SJCRH30 (cell line): ENCODE results near the gene ZNF700. TPM values are rescaled to one million over a fixed set of nuclear protein-coding genes. Genes with fewer than 3 reads are reported as not detected.
"Not testable (repeated sequence)": the region's sequence is repeated elsewhere in the genome, so short reads cannot be mapped to it uniquely, and the experiment has no call there.

ENCODE experiments used
- DNase-seq, 2 experiments: peaks; one replicate each; pipeline ENCODE4 v3.0.0-alpha.2; 2015 to 2020
- H3K27ac ChIP-seq: fragments of 250-450 bp; sonication (Bioruptor Pico); 2 replicates; pipeline ENCODE4 v1.5.1; 2020; ENCODE audit warnings: mild to moderate bottlenecking, moderate library complexity
- H3K27me3 ChIP-seq: fragments of 250-450 bp; sonication (Bioruptor Pico); 2 replicates; pipeline ENCODE4 v1.5.1; 2020; ENCODE audit warnings: mild to moderate bottlenecking, moderate library complexity
- H3K36me3 ChIP-seq: fragments of 250-450 bp; sonication (Bioruptor Pico); 2 replicates; pipeline ENCODE4 v1.5.1; 2020; ENCODE audit warnings: mild to moderate bottlenecking, moderate library complexity
- H3K4me1 ChIP-seq: fragments of 250-450 bp; sonication (Bioruptor Pico); 2 replicates; pipeline ENCODE4 v1.5.1; 2020; ENCODE audit warnings: mild to moderate bottlenecking, moderate library complexity
- H3K4me3 ChIP-seq: fragments of 250-450 bp; sonication (Bioruptor Pico); 2 replicates; pipeline ENCODE4 v1.5.1; 2020; ENCODE audit warnings: mild to moderate bottlenecking, moderate library complexity
- H3K9me3 ChIP-seq: fragments of 250-450 bp; sonication (Bioruptor Pico); replicated peaks from 2 replicates; pipeline ENCODE4 v1.5.1; 2020; ENCODE audit warnings: mild to moderate bottlenecking, moderate library complexity
- total RNA-seq: library from RNA; depleted of rRNA; stranded (reverse); fragments of >200 nt; shearing (Covaris generic); gene quantifications from 2 replicates; pipeline ENCODE4 v1.2.3, GENCODE V29; 2014; rRNA removed

Gene ZNF700
- 16.2 and 19.6 TPM in 2 replicates for total RNA-seq

DNA sequence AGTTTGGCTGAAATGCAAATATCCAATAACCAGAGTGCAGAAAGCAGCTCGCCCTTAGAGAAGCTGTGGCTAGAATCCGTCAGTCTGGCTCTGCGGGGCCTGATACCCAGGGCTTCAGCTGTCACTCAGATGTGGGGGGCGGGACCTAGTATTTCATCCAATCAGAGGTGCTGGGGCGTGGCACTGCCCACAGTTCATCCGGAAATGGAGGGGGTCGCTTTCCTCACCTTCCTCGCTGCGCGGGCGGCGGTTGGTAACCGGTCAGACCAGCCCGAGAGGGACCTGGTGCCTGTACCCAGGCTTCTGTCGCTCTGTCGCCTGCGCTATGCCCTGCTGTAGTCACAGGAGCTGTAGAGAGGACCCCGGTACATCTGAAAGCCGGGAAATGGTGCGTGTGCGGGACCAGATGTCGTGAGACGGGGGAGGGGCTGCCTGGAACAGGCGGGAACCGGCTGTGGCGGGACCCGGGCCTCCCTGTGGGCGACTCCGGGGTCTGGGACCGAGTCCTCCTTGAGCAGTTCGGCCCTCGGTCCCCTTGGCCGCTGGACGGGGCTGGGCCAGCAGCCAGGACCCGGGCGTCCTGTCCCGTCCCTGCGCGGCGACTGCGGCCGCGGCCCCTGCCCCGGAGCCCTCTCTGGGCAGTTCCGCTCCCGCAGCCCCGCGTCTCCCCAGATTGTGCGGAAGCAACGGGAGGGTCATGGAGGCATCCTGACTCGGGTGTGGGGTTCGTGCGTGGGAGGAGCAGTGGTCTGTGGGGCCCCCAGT, at the start of gene ZNF700:
ZNF700 (plus strand) TSS at position 222 of the 765 bp plus-strand sequence; CDS start at position 326, 104 bp downstream.
- Histone ChIP-seq H3K4me3 (peak within 1 kb of the TSS; percentile 77), H3K36me3 (peaks cover 2% of the 10 kb centered on the region; the same call in 1 of the 2 replicates), H3K27ac (peak within 1 kb of the TSS; percentile 76), H3K27me3 (no peaks in the 10 kb centered on the region), H3K9me3 (0 out of 2 replicates have a peak, but pooled peaks cover 5% of the 10 kb centered on the region), H3K4me1 (no peaks in the 10 kb centered on the region)
- peak; percentile 97 to 99 for DNase-seq

DNA sequence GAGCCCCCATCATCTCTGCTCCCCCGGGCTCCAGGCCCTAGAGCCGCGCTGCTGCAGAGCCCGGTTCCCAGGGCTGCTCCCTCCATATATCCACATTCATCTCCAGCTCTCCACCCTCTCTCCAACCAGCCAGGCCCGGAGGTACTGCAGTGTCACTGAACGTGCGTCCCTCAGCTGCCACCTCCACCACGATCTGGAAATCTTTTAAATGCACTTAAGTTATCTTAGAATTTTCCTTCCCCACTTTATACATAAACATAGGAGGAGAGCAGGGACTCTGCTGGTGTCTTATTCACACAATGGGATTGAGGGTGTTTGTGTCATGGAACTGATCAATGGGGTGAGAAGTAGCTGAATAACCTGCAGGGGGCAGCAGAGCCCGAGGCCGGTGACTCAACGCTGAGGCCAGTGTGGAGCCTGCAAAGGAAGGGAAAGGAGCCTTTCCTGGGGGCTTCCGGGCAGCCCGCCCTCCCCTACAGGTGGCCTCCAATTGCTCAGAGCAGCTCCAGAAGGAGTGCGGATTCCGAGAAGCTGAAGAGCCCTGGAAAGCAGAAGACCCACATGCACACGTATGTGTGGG, 45.1 kb upstream of the ZNF700 start:
- H3K27ac ChIP-seq, H3K4me1 ChIP-seq, H3K4me3 ChIP-seq, H3K36me3 ChIP-seq, H3K27me3 ChIP-seq, H3K9me3 ChIP-seq: not testable (repeated sequence)
- peak; percentile 53 to 78 for DNase-seq

DNA sequence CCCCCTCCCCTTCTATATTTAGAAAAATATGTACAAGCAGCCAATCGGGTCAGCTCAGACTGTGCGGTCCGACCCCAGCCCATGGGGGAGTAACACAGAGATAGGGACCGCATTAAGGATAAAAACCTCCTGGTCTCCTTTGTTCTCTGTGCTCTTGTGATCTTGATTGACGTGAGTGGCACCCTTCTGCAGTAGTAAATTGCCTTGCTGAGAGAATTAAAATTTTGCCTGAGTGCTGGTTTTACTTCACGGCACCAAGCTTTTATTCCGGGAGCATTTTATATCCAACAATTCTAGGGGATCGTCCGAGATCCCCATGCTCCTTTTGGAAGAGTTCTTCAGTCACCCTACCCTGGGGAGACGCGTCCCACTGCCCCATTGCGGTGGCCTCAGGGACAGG, 44.3 kb upstream of the ZNF700 start:
- Histone ChIP-seq H3K27me3 (no peaks in the 10 kb centered on the region), H3K4me1 (no peaks in the 10 kb centered on the region), H3K4me3 (no peak overlapping the region), H3K27ac (no peak overlapping the region), H3K9me3 (no peaks in the 10 kb centered on the region; the same call in 1 of the 2 replicates), H3K36me3 (no peaks in the 10 kb centered on the region)
- no peak for DNase-seq

DNA sequence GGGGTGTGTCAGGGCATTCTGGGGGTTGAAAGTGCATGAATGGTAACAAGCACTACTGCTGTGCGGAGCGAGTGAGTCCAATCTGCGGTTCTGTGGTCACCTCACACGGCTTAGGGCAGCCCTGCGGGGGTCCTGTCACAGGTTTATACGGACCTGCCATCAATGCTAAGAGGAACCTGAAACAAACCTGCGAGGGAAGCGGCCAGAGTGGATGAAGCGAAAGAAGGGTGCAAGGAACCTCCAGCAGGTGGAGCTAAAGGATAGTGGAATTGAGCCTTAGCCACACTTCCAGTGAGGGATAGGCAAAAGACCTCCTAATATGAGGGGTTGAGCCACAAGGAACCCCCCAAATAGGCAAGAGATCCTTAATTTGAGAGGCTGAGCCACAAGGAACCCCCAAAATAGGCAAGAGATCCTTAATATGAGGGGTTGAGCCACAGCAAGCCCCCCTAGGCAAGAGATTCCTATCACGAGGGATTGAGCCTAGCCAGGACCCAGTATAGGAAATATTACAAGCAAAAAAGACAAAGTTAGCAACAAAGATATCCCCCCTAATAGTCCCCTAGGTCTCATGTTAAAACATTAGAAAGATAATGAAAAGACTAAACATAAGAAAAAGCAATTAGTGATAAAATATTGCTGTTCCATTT, 43.6 kb upstream of the ZNF700 start:
- Histone ChIP-seq H3K27me3 (no peaks in the 10 kb centered on the region), H3K4me1 (no peaks in the 10 kb centered on the region), H3K4me3 (no peak overlapping the region), H3K27ac (no peak overlapping the region), H3K9me3 (no peaks in the 10 kb centered on the region), H3K36me3 (no peaks in the 10 kb centered on the region)
- peak; percentile 64 to 90 for DNase-seq

DNA sequence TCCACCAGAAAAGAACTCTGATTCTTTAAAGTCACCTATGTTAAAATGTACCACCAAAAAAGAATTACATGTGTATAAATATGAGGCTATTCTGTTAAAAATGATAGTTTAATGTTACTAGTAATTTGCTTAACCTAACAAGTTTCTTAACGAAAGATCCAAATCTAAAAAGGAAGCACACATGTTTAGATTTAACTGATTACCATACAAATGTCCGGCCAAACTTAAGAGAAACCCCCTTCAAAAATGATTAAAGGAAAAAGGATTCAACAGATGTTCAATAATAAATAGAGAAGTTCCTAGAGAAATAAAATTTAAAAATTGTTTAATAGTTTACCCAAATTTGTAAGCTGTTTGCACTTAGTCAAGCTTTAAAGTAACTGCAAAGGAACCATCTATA, 42.3 kb upstream of the ZNF700 start:
- DNase-seq, result no peak
- H3K27ac ChIP-seq, result no peak overlapping the region
- no peaks in the 10 kb centered on the region for H3K36me3 ChIP-seq
- H3K4me3 ChIP-seq, result no peak overlapping the region
- H3K4me1 ChIP-seq, result peaks cover 5% of the 10 kb centered on the region; the same call in 1 of the 2 replicates
- H3K9me3 ChIP-seq, result no peaks in the 10 kb centered on the region
- H3K27me3 ChIP-seq, result no peaks in the 10 kb centered on the region

DNA sequence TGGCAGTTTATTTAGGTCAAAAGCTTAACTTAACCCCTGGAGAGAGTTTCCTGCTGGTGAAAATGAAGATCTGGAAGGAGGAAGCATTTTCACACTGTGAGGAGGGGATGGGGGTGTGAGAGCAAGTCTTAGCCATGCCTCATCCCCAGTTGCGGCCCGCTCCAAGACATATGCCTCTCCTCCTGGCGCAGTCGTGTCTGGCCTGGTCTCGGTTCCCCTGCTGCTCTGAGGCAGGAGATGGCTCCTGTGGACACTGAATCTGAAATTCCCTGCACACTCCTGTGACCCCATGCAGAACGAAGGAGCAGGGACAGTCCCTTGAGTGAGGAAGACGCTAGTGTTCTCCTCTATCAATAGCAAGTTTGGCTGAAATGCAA, 37.7 kb upstream of the ZNF700 start:
- Histone ChIP-seq H3K4me1 (peaks cover 9% of the 10 kb centered on the region; the same call in 1 of the 2 replicates), H3K27ac (no peak overlapping the region), H3K9me3 (0 out of 2 replicates have a peak, but pooled peaks cover 3% of the 10 kb centered on the region), H3K27me3 (no peaks in the 10 kb centered on the region), H3K4me3 (peak overlapping the region; percentile 76), H3K36me3 (no peaks in the 10 kb centered on the region)
- no peak for DNase-seq

DNA sequence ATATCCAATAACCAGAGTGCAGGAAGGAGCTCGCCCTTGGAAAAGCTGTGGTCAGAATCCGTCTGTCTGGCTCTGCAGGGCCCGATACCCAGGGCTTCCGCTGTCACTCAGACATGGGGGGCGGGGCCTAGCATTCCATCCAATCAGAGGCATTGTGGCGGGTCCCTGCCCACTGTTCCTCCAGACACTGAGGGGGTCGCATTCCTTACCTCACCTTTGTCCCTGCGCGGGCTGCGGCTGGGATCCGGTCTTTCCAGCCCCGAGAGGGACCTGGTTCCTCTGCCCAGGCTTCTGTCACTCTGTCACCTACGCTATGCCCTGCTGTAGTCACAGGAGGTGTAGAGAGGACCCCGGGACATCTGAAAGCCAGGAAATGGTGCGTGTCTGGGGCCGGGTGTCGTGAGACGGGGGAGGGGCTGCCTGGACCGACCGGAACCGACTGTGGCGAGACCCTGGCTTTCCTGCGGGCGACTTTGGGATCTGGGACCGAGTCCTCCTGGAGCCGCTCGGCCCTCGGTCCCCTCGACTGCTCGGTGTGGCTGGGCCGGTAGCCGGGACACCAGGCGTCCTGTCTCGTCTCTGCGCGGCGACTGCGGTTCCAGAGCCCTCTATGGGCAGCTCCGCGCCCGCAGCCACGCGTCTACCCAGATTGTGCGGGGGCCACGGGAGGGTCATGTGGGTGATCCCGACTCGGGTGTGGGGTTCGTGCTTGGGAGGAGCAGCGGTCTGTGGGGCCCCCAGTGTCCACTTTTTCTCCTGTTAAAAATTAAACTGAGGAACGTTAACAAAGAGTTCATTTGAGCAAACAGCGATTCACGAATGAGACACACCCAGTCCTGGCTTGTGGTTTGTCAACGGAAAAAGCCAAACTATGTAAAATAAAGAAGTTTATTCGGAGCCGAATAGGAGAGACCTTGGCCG, 37.0 kb upstream of the ZNF700 start, which contains the start of gene ZNF69:
ZNF69 (plus strand) TSS at position 172 of the 921 bp plus-strand sequence; CDS start at position 314, 142 bp downstream.
- 0 out of 2 replicates have a peak, but pooled peaks cover 3% of the 10 kb centered on the region for H3K9me3 ChIP-seq
- no peaks in the 10 kb centered on the region for H3K36me3 ChIP-seq
- H3K27me3 ChIP-seq, result no peaks in the 10 kb centered on the region
- H3K4me1 ChIP-seq, result peaks cover 9% of the 10 kb centered on the region; the same call in 1 of the 2 replicates
- H3K4me3 ChIP-seq, result peak within 1 kb of the TSS; percentile 76
- peak within 1 kb of the TSS; percentile 58 for H3K27ac ChIP-seq
- peak; percentile 91 to 95 for DNase-seq

DNA sequence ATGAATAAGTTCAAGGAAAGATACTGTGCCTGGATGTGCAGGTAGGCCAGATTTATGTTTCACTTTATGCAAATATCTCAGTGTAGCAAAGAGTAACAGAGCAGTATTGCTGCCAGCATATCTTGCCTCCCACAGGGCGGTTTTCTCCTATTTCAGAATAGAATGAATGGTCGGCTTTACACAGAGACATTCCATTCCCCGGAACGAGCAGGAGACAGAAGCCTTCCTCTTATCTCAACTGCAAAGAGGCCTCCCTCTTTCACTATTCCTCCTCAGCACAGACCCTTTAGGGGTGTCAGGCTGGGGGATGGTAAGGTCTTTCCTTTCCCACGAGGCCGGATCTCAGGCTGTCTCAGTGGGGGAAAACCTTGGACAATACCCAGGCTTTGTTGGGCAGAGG, 35.0 kb upstream of the ZNF700 start:
- H3K4me3 ChIP-seq, DNase-seq, H3K36me3 ChIP-seq, H3K27ac ChIP-seq, H3K27me3 ChIP-seq, H3K4me1 ChIP-seq, H3K9me3 ChIP-seq: not testable (repeated sequence)

DNA sequence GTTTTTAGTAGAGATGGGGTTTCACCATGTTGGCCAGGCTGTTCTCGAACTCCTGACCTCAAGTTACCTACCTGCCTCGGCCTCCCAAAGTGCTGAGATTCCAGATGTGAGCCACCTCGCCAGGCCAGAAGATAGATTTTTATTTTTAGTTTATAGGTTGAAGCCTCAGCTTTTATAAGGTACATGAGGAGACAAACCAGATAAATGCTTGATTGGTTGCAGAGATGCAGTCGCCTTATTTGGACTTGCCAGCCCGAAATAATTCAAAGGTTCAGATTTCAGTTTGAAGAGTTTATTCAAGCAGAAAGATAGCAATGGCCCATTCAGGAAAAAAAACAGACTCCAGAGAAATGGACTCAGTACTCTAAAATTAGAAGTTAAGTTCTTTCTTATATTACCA, 34.3 kb upstream of the ZNF700 start:
- H3K27ac ChIP-seq, result no peak overlapping the region
- H3K4me1 ChIP-seq, result peaks cover 9% of the 10 kb centered on the region; the same call in 1 of the 2 replicates
- H3K9me3 ChIP-seq, result peaks cover 11% of the 10 kb centered on the region; the same call in 1 of the 2 replicates
- DNase-seq, result no peak
- no peak overlapping the region for H3K4me3 ChIP-seq
- H3K27me3 ChIP-seq, result no peaks in the 10 kb centered on the region
- H3K36me3 ChIP-seq, result no peaks in the 10 kb centered on the region

DNA sequence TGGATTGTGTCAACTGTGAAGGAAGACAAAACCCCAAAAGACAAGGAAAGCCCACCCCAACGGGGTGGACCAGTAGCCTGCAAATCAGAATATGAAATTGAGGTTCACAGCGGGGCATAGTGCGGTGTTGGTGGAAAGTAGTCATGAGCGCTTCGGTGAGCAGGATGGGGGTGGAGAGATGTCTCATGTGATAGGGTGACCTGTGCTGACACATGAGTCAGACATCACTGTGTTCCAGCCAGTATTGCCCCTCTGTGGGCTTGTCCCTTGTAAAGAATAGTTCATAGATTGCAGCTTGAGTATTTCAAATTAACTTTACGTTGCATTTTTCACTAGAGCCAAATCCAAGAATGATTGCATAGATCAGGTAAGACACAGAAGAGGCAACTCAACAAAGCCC, 30.1 kb upstream of the ZNF700 start:
- no peak for DNase-seq
- H3K36me3 ChIP-seq, result no peaks in the 10 kb centered on the region
- H3K4me3 ChIP-seq, result no peak overlapping the region

DNA sequence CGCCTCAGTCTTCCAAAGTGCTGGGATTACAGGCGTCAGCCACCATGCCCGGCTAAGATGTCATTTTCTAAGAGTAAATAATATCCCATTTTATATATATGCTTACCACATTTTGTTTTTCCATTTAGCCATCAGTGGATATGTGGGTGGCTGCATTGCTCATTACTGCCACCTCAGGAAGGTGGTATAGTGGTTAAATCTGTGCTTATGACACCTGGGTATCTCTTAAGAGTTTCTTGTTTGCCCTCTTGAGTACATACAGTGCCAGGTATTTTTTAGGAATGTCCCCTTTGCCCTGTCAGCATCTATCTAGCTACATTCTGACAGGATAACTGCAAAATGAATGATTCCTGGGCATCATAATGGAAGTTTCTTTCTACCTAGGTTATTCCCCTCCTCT, 22.7 kb upstream of the ZNF700 start:
- Histone ChIP-seq H3K27ac (no peak overlapping the region), H3K4me3 (no peak overlapping the region), H3K36me3 (peaks cover 32% of the 10 kb centered on the region), H3K9me3 (peaks cover 50% of the 10 kb centered on the region), H3K4me1 (no peaks in the 10 kb centered on the region), H3K27me3 (no peaks in the 10 kb centered on the region)
- no peak for DNase-seq

More for the DNA sequence above, 30.1 kb upstream of the ZNF700 start:
- H3K27ac ChIP-seq, result no peak overlapping the region
- H3K9me3 ChIP-seq, result peaks cover 16% of the 10 kb centered on the region
- H3K27me3 ChIP-seq, result no peaks in the 10 kb centered on the region
- H3K4me1 ChIP-seq, result no peaks in the 10 kb centered on the region

DNA sequence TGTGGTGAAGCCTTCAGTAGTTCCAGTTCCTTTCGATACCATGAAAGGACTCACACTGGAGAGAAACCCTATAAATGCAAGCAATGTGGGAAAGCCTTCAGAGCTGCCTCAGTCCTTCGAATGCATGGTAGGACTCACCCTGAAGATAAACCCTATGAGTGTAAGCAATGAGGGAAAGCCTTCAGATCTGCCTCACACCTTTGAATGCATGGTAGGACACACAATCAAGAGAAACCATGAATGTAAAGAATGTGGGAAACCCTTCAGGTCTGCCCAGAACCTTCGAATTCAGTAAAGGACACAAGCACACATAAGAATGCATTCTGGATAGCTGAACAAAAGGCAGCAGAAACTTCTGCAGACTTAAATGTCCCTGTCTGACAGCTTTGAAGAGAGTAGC, 19.0 kb upstream of the ZNF700 start:
- no peak for DNase-seq
- Histone ChIP-seq H3K36me3 (peaks cover 32% of the 10 kb centered on the region), H3K27me3 (no peaks in the 10 kb centered on the region), H3K27ac (no peak overlapping the region), H3K4me1 (no peaks in the 10 kb centered on the region), H3K9me3 (peaks cover 80% of the 10 kb centered on the region), H3K4me3 (no peak overlapping the region)

DNA sequence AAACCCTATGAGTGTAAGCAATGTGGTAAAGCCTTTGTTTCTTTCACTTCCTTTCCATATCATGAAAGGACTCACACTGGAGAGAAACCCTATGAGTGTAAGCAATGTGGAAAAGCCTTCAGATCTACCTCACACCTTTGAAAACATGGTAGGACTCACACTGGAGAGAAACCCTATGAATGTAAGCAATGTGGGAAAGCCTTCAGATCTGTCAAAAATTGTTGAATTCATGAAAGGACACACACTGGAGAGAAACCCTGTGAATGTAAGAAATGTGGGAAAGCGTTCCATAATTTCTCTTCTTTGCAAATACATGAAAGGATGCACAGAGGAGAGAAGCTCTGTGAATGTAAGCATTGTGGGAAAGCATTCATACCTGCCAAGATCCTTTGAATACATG, 13.0 kb upstream of the ZNF700 start:
- not testable (repeated sequence) for H3K27me3 ChIP-seq, H3K36me3 ChIP-seq, H3K4me1 ChIP-seq, H3K27ac ChIP-seq, H3K4me3 ChIP-seq, DNase-seq
- peaks cover 60% of the 10 kb centered on the region for H3K9me3 ChIP-seq

DNA sequence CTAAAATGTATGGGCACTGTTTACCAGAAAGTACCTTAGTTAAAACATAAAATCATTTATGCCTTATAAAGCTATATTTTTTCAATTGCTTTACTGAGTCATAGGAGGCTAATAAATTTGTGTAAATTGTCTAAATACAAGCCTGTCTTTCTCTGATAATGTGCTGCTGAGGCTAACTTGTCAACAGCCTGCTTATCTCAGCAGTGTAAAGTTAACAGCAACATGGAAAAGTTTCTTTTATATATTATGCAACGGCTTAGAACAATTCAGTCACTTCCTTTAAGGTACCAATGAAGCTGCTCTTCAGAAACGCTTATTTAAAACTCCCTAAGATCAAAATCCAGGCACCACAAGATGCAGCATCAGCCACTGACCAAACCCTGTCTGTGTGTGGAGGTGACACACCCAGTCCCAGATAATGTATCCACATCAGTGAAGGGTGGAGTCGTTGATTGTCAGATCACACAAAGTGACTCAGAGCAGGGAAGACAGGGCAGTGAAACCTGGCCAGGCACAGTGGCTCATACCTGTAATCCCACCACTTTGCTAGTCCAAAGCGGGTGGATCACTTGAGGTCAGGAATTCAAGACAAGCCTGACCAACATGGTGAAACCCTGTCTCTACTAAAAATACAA, 10.4 kb upstream of the ZNF700 start:
- peaks cover 34% of the 10 kb centered on the region for H3K9me3 ChIP-seq
- not testable (repeated sequence) for H3K4me3 ChIP-seq, H3K4me1 ChIP-seq, H3K27ac ChIP-seq, H3K36me3 ChIP-seq, H3K27me3 ChIP-seq, DNase-seq
